ENCODE measurements around the gene POLG. TPM values are rescaled to one million over a fixed set of nuclear protein-coding genes. Genes with fewer than 3 reads are reported as not detected.

POLG gene
- polyA plus RNA-seq, 1 of the 3 experiments (the other 2 are of a cell fraction): 24.9 TPM

DNA sequence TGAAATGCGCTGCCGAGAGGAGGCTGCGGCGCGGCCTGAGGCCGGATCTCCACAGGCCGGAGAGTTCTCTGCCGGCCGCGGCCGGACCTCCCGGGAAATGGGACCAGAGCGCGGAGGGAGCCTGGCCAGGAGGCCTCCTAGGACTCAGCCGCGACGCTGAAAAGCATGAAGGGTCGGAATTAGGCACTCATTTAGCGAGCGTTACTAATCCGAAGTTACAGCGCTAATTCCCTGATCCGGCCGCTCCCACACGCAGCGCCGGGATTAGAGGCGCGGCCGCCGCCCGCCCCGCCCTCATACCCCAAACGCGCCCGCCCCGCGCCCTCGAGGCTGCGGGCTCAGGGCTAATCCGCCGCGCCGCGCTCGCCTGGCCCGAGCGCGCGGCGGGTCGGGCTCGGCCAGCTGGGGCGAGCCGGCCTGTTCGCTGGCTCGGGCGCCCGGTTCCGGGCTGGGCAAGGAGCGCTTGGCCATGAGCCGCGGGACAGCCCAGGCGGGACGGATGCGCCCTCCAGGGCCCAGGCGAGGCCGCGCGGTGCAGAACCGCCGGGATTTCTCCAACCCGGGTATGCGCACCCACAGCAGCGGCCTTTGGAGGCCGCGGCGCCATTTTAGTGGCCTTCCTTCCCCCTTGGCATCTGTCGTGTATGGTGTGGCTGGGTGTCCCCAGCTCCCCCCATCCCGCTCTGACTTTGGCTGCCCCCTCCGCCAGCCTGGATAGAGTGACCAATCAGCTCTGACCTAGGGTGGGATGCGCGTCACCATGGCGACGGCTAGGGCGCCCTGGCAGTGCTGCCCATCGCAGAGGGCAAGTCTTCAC is 36.8 kb upstream of the POLG start:
- Histone ChIP-seq H3K27me3 (ENCODE audit: insufficient read depth) (no peaks in the 10 kb centered on the region), H3K9ac (no peak overlapping the region), H3K9me3 (no peaks in the 10 kb centered on the region), H3K4me1 (ENCODE audit: control insufficient read depth in 1 of 2, insufficient read depth in 2 of 2, low read depth in 1 of 2, low read length in 1 of 2) (peaks cover 0 to 29% of the 10 kb centered on the region in 2 experiments; a peak in 1 of 4 replicates), H4K20me1 (ENCODE audit: insufficient read depth) (no peaks in the 10 kb centered on the region), H3K4me2 (no peak overlapping the region), H3K9me2 (no peaks in the 10 kb centered on the region), H3F3A (replicated peaks; ENCODE audit: insufficient read depth) (no peaks in the 10 kb centered on the region), H3K27ac (ENCODE audit: low read depth in 2 of 2, low read length in 1 of 2) (no peak overlapping the region), H3K36me3 (replicated peaks in 1 of 2; ENCODE audit: control insufficient read depth in 1 of 2, insufficient read depth in 2 of 2, low read length in 1 of 2) (peaks cover 0 to 2% of the 10 kb centered on the region in 2 experiments), H3K4me3 (ENCODE audit: low read depth in 2 of 2, low read length in 1 of 2) (no peak overlapping the region), H3K79me2 (ENCODE audit: insufficient read depth) (no peaks in the 10 kb centered on the region), H2AFZ (ENCODE audit: low read depth) (no peak overlapping the region)
- 73% methylated on average over 72 of the region's 87 CpGs for WGBS (ENCODE audit: low lambda C conversion rate)
- TF ChIP-seq MXI1 (IDR thresholded peaks at IDR 0.05; ENCODE audit: low read depth, low read length) (no peak), JUND (IDR thresholded peaks at IDR 0.05) (no peak), EP300 (IDR thresholded peaks at IDR 0.05; ENCODE audit: borderline replicate concordance in 1 of 2, low read depth in 1 of 2, low read length in 1 of 2) (no peak), GABPA (IDR thresholded peaks at IDR 0.05; ENCODE audit: low read depth) (no peak), MEF2A (IDR thresholded peaks at IDR 0.05; ENCODE audit: borderline replicate concordance, low read depth) (no peak), FOSL2 (IDR thresholded peaks at IDR 0.05; ENCODE audit: borderline replicate concordance, low read depth) (no peak), CHD2 (IDR thresholded peaks at IDR 0.05; ENCODE audit: low read length, partially characterized antibody) (no peak), YY1 (IDR thresholded peaks at IDR 0.05; ENCODE audit: low read depth) (no peak), TAF1 (IDR thresholded peaks at IDR 0.05; ENCODE audit: borderline replicate concordance, low read depth, low read length) (no peak), FOXJ3 (CRISPR knock-in tag; IDR thresholded peaks at IDR 0.05) (no peak), ELF1 (IDR thresholded peaks at IDR 0.05) (no peak), RCOR1 (IDR thresholded peaks at IDR 0.05; ENCODE audit: low read length) (no peak), SMC3 (IDR thresholded peaks at IDR 0.05; ENCODE audit: low read depth, low read length) (no peak), RFX5 (IDR thresholded peaks at IDR 0.05; ENCODE audit: low read length) (no peak)
- TF ChIP-seq, protein P1, sequence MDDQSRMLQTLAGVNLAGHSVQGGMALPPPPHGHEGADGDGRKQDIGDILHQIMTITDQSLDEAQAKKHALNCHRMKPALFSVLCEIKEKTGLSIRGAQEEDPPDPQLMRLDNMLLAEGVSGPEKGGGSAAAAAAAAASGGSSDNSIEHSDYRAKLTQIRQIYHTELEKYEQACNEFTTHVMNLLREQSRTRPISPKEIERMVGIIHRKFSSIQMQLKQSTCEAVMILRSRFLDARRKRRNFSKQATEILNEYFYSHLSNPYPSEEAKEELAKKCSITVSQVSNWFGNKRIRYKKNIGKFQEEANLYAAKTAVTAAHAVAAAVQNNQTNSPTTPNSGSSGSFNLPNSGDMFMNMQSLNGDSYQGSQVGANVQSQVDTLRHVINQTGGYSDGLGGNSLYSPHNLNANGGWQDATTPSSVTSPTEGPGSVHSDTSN (IDR thresholded peaks at IDR 0.05): no peak
- TF ChIP-seq, protein P2, sequence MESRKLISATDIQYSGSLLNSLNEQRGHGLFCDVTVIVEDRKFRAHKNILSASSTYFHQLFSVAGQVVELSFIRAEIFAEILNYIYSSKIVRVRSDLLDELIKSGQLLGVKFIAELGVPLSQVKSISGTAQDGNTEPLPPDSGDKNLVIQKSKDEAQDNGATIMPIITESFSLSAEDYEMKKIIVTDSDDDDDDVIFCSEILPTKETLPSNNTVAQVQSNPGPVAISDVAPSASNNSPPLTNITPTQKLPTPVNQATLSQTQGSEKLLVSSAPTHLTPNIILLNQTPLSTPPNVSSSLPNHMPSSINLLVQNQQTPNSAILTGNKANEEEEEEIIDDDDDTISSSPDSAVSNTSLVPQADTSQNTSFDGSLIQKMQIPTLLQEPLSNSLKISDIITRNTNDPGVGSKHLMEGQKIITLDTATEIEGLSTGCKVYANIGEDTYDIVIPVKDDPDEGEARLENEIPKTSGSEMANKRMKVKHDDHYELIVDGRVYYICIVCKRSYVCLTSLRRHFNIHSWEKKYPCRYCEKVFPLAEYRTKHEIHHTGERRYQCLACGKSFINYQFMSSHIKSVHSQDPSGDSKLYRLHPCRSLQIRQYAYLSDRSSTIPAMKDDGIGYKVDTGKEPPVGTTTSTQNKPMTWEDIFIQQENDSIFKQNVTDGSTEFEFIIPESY (IDR thresholded peaks at IDR 0.05; ENCODE audit: borderline replicate concordance, low read depth): no peak
- ChIA-PET POLR2A (no interaction called here), CTCF (interaction anchor here (1.3 to 2.0 kb wide), 2 partner anchors 12 to 45 kb away, joined by 4 to 22 read pairs; no protein-coding TSS in a partner anchor)
- no peak for DNase-seq

DNA sequence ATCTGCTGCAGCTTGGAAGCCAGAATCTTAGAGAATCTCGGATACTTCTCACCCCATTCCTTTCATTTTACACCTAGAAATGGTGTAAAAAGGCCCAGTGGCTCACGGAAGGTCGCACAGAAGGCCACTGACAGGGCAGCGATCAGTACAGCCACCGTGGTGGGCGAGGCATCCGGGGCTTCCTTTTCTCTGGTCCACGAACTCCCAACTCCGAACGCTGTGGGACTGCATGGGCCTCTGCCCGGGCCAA is 36.3 kb upstream of the POLG start:
- Histone ChIP-seq H3K27me3 (ENCODE audit: insufficient read depth) (no peaks in the 10 kb centered on the region), H3K9ac (no peak overlapping the region), H4K20me1 (ENCODE audit: insufficient read depth) (no peaks in the 10 kb centered on the region), H3K79me2 (ENCODE audit: insufficient read depth) (no peaks in the 10 kb centered on the region), H3K4me2 (no peak overlapping the region), H3K36me3 (replicated peaks in 1 of 2; ENCODE audit: control insufficient read depth in 1 of 2, insufficient read depth in 2 of 2, low read length in 1 of 2) (peaks cover 0 to 2% of the 10 kb centered on the region in 2 experiments), H3K9me2 (no peaks in the 10 kb centered on the region), H3F3A (replicated peaks; ENCODE audit: insufficient read depth) (no peaks in the 10 kb centered on the region), H2AFZ (ENCODE audit: low read depth) (no peak overlapping the region), H3K27ac (ENCODE audit: low read depth in 2 of 2, low read length in 1 of 2) (no peak overlapping the region), H3K4me3 (ENCODE audit: low read depth in 2 of 2, low read length in 1 of 2) (no peak overlapping the region), H3K4me1 (ENCODE audit: control insufficient read depth in 1 of 2, insufficient read depth in 2 of 2, low read depth in 1 of 2, low read length in 1 of 2) (peaks cover 0 to 34% of the 10 kb centered on the region in 2 experiments; a peak in 1 of 4 replicates), H3K9me3 (no peaks in the 10 kb centered on the region)
- WGBS (ENCODE audit: low lambda C conversion rate): 92% methylated on average over 11 of the region's 11 CpGs
- POLR2A ChIA-PET: no interaction called here
- DNase-seq: no peak
- CTCF ChIA-PET: no interaction called here
- TF ChIP-seq, protein P3, sequence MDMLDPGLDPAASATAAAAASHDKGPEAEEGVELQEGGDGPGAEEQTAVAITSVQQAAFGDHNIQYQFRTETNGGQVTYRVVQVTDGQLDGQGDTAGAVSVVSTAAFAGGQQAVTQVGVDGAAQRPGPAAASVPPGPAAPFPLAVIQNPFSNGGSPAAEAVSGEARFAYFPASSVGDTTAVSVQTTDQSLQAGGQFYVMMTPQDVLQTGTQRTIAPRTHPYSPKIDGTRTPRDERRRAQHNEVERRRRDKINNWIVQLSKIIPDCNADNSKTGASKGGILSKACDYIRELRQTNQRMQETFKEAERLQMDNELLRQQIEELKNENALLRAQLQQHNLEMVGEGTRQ (IDR thresholded peaks at IDR 0.05; ENCODE audit: borderline replicate concordance, low read depth, low read length): no peak
- TF ChIP-seq NRF1 (IDR thresholded peaks at IDR 0.05; ENCODE audit: low read depth, low read length): no peak
- no peak for TF ChIP-seq FOXM1 (IDR thresholded peaks at IDR 0.05; ENCODE audit: low read depth)
- no peak for TF ChIP-seq TCF12 (IDR thresholded peaks at IDR 0.05)
- TF ChIP-seq CHD2 (IDR thresholded peaks at IDR 0.05; ENCODE audit: low read length, partially characterized antibody): no peak
- no peak for TF ChIP-seq YY1 (IDR thresholded peaks at IDR 0.05; ENCODE audit: low read depth)
- no peak for TF ChIP-seq RFX5 (IDR thresholded peaks at IDR 0.05; ENCODE audit: low read length)
- no peak for TF ChIP-seq ELF1 (IDR thresholded peaks at IDR 0.05)
- no peak for TF ChIP-seq SMC3 (IDR thresholded peaks at IDR 0.05; ENCODE audit: low read depth, low read length)
- no peak for TF ChIP-seq MXI1 (IDR thresholded peaks at IDR 0.05; ENCODE audit: low read depth, low read length)
- TF ChIP-seq TAF1 (IDR thresholded peaks at IDR 0.05; ENCODE audit: borderline replicate concordance, low read depth, low read length): no peak
- no peak for TF ChIP-seq FOXJ3 (CRISPR knock-in tag; IDR thresholded peaks at IDR 0.05)

Measured in SK-N-SH (cell line).